CD4-positive, alpha-beta T cell treated with Interleukin-6 at 100 ng/mL for 8 hours (primary cell): Measurements from ENCODE around the gene CPLX1.
"Not testable (repeated sequence)": the region's sequence is repeated elsewhere in the genome, so short reads cannot be mapped to it uniquely, and the experiment has no call there.

Experiments used
- DNase-seq: peaks from one replicate; pipeline ENCODE4 v3.0.0-alpha.2; 2020; ENCODE audit warnings: mixed read lengths, low spot score

CPLX1 gene

GRCh38 chr4:819401-820229 is 6.3 kb downstream of the CPLX1 start:
- no peak for DNase-seq

- no peak for DNase-seq
Observed at GRCh38 chr4:818106-818921, 7.6 kb downstream of the CPLX1 start.

GRCh38 chr4:815464-816146 is 10.3 kb downstream of the CPLX1 start:
- no peak for DNase-seq

GRCh38 chr4:814312-814850 is 11.5 kb downstream of the CPLX1 start:
- DNase-seq: no peak

GRCh38 chr4:813900-814299 is 12.0 kb downstream of the CPLX1 start:
- DNase-seq: no peak

GRCh38 chr4:808860-809570 is 16.9 kb downstream of the CPLX1 start:
- no peak for DNase-seq

GRCh38 chr4:807792-808191 is 18.1 kb downstream of the CPLX1 start:
- DNase-seq: no peak

- not testable (repeated sequence) for DNase-seq
Observed at GRCh38 chr4:806979-807378, 18.9 kb downstream of the CPLX1 start.

- DNase-seq: no peak
Observed at GRCh38 chr4:804804-805203, 21.1 kb downstream of the CPLX1 start.

- no peak for DNase-seq
Observed at GRCh38 chr4:803884-804283, 22.0 kb downstream of the CPLX1 start.

GRCh38 chr4:801436-802124 is 24.3 kb downstream of the CPLX1 start:
- no peak for DNase-seq

- DNase-seq: no peak
Observed at GRCh38 chr4:797066-797465, 28.9 kb downstream of the CPLX1 start.

GRCh38 chr4:796206-796605 is 29.7 kb downstream of the CPLX1 start:
- no peak for DNase-seq

- no peak for DNase-seq
Observed at GRCh38 chr4:795726-796119, 30.2 kb downstream of the CPLX1 start.

- no peak for DNase-seq
Observed at GRCh38 chr4:794900-795725, 30.8 kb downstream of the CPLX1 start.

GRCh38 chr4:793941-794621 is 31.8 kb downstream of the CPLX1 start:
- no peak for DNase-seq

- no peak for DNase-seq
Observed at GRCh38 chr4:793093-793861, 32.7 kb downstream of the CPLX1 start.

GRCh38 chr4:792626-793092 is 33.3 kb downstream of the CPLX1 start:
- DNase-seq: no peak
